HepG2 (cell line): ENCODE measurements around the gene MTPN. TPM values are rescaled to one million over a fixed set of nuclear protein-coding genes. Genes with fewer than 3 reads are reported as not detected.

Experiments
- ARID4A ChIP-seq: sonication (generic); formaldehyde crosslinking; IDR thresholded peaks from 2 replicates; pipeline ENCODE4 v1.5.0; 2020; ENCODE audit warnings: mild to moderate bottlenecking, missing genetic modification reagents, borderline replicate concordance
- CSRNP2 ChIP-seq: sonication (generic); formaldehyde crosslinking; conservative IDR thresholded peaks from 2 replicates; pipeline ENCODE4 v1.8.0; 2022; ENCODE audit warnings: low read depth, missing genetic modification reagents
- HOXD1 ChIP-seq: sonication (generic); formaldehyde crosslinking; IDR thresholded peaks from 2 replicates; pipeline ENCODE4 v1.5.0; 2020; ENCODE audit warnings: missing genetic modification reagents
- LBX2 ChIP-seq: sonication (generic); formaldehyde crosslinking; IDR thresholded peaks from 2 replicates; pipeline ENCODE4 v1.5.0; 2020; ENCODE audit warnings: missing genetic modification reagents, mild to moderate bottlenecking, borderline replicate concordance
- NR2F1 ChIP-seq, 2 experiments: fragments of 450-650 bp in 1 of 2; formaldehyde crosslinking in 1 of 2; IDR thresholded peaks; 2 replicates each; pipeline versions ENCODE4 v1.5.0 to v1.6.1; 2016 to 2020; ENCODE audit warnings: mild to moderate bottlenecking in 1 of 2, missing compliant biosample characterization in 1 of 2, missing genetic modification reagents in 1 of 2, moderate library complexity in 1 of 2
- PPARG ChIP-seq: conservative IDR thresholded peaks from 2 replicates; pipeline ENCODE4 v1.6.1; 2016; ENCODE audit warnings: missing biosample characterization, missing genetic modification reagents
- ZNF777 ChIP-seq: sonication (generic); formaldehyde crosslinking; IDR thresholded peaks from 2 replicates; pipeline ENCODE4 v1.4.0; 2020; ENCODE audit warnings: missing genetic modification reagents
- ZNF883 ChIP-seq: sonication (generic); formaldehyde crosslinking; IDR thresholded peaks from 2 replicates; pipeline ENCODE4 v1.5.1; 2020; ENCODE audit warnings: mild to moderate bottlenecking, missing genetic modification reagents; ENCODE audit errors: not compliant biosample characterization
- polyA plus RNA-seq, 8 experiments: library from polyadenylated mRNA; depleted of rRNA in 3 of 8; stranded (reverse) in 7 of 8; unstranded in 1 of 8; fragments of >200 nt; fragmentation: Illumina TruSeq in 4 of 8; extraction: Trizol in 4 of 8; gene quantifications; 2 replicates each; pipeline versions ENCODE4 v1.2.1 to v1.2.3, GENCODE V29; 2011 to 2016; ENCODE audit warnings: low read depth in 4 of 8, missing spikeins in 1 of 8, mixed read lengths in 1 of 8; ENCODE audit not compliant: insufficient read depth in 1 of 8
- total RNA-seq, 5 experiments: library from RNA; depleted of rRNA; stranded (reverse); fragments of >200 nt; fragmentation: Illumina TruSeq; extraction: Trizol; gene quantifications; 2 replicates each; pipeline ENCODE4 v1.2.3, GENCODE V29; 2016; ENCODE audit warnings: low read depth in 1 of 5

MTPN gene
- total and polyA plus RNA-seq, 2 of the 13 experiments (the other 11 are each of a cell fraction or from before 2014, with no cell fraction given), result 31.1 to 71.7 TPM

GRCh38 chr7:135950972-135951371, 26.2 kb downstream of the MTPN start (continued):
- no peak for TF ChIP-seq ARID4A
- no peak for TF ChIP-seq CSRNP2
- no peak for TF ChIP-seq ZNF883 (CRISPR knock-in tag)
- no peak for TF ChIP-seq ZNF777 (CRISPR knock-in tag)
- no peak for TF ChIP-seq PPARG (CRISPR knock-in tag)
- no peak for TF ChIP-seq NR2F1 (CRISPR knock-in tag; IDR thresholded peaks at IDR 0.05)
- TF ChIP-seq LBX2 (CRISPR knock-in tag), result no peak
- TF ChIP-seq HOXD1 (CRISPR knock-in tag), result no peak
